ENCODE data around the gene IL4. TPM values are rescaled to one million over a fixed set of nuclear protein-coding genes. Genes with fewer than 3 reads are reported as not detected.

The IL4 gene
- total RNA-seq, 1 experiment from 2014 or later, result not detected

DNA sequence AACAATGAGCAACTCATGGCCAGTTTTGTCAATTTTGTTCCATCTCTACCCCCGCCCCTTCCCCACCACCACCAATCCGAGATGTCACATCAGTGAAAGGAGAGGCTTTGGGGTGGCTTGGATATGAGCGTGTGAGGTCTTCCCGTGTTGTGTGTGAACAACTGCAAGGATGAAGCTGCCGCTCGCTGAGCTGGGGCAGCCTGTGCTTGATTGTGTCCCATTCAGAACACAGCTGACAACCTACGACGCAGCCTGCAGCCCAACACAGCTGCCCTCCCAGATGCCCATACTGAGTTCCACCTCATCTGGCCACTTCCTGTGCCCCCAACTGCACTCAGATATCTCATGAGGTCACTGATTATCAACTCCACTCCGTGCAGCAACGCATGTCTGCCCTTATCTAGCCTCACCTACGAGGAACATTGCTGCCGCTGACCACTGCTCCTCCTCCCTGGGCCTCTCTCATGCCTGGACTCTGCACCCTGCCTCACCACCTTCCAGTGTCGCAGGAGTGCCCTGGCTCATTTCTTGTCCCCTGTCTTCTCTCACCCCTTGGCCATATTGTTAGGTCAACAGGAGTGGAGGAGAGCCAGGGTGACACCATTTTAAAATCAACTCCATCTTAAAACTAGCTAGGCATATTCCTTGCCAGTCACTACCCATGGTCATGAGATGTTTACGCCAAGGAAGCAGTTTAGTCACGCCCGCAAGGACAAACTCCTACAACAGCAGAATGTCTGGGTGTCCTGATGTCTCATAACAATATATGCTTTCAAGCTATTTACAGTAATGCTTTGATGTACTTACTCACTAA is 7.3 kb upstream of the IL4 start:
- Mint-ChIP-seq H3K9me3 (ENCODE audit: unreplicated experiment) (no peaks in the 10 kb centered on the region), H3K4me1 (ENCODE audit: low read depth, unreplicated experiment) (peaks cover 27% of the 10 kb centered on the region), H3K27me3 (ENCODE audit: insufficient read depth, unreplicated experiment) (no peaks in the 10 kb centered on the region), H3K4me3 (ENCODE audit: unreplicated experiment) (no peak overlapping the region), H3K27ac (ENCODE audit: unreplicated experiment) (no peak overlapping the region), H3K36me3 (ENCODE audit: insufficient read depth, unreplicated experiment) (peaks cover 7% of the 10 kb centered on the region)
- no peaks in the 10 kb centered on the region for H3K27me3 ChIP-seq (replicated peaks; ENCODE audit: control insufficient read depth, insufficient read depth, low read length)
- no TSS peak for BruUV-seq (replicated peaks)
- intact Hi-C loops (cut with micrococcal nuclease; ENCODE audit: unreplicated experiment), result no loop called here
- POLR2A ChIA-PET, result no interaction called here
- H3K9me3 ChIP-seq, result no peaks in the 10 kb centered on the region
- TF ChIP-seq, protein P1, sequence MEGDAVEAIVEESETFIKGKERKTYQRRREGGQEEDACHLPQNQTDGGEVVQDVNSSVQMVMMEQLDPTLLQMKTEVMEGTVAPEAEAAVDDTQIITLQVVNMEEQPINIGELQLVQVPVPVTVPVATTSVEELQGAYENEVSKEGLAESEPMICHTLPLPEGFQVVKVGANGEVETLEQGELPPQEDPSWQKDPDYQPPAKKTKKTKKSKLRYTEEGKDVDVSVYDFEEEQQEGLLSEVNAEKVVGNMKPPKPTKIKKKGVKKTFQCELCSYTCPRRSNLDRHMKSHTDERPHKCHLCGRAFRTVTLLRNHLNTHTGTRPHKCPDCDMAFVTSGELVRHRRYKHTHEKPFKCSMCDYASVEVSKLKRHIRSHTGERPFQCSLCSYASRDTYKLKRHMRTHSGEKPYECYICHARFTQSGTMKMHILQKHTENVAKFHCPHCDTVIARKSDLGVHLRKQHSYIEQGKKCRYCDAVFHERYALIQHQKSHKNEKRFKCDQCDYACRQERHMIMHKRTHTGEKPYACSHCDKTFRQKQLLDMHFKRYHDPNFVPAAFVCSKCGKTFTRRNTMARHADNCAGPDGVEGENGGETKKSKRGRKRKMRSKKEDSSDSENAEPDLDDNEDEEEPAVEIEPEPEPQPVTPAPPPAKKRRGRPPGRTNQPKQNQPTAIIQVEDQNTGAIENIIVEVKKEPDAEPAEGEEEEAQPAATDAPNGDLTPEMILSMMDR (IDR thresholded peaks at IDR 0.05; ENCODE audit: insufficient read depth in 1 of 2, low read depth in 1 of 2, low read length in 1 of 2, severe bottlenecking in 1 of 2, unreplicated experiment in 1 of 2), result no peak
- no peak for DNase-seq
- CTCF ChIA-PET, result no interaction called here
- H3K4me3 ChIP-seq (ENCODE audit: low read depth, low read length), result no peak overlapping the region
- no peaks in the 10 kb centered on the region for H3K36me3 ChIP-seq (ENCODE audit: control insufficient read depth, insufficient read depth, low read length)
- peaks cover 27% of the 10 kb centered on the region for H3K4me1 ChIP-seq

DNA sequence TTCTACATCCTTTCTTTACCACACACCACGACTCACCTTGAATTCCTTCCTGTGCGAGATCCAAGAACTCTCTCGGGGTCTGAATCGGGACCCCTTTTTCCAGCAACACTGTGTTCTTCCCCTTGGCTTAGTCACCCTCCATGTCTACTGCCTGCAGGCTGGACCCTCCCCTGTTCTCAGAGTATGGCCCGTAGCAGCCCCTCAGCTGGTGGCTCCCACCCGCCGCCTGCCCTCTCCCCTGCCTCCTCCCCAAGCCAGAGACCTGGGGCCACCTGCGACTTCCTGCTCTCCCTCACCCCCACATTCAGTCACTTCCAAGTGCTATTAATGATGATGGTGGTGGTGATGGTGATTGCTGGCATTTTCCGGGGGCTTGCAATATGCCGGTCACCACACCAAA is 6.5 kb upstream of the IL4 start:
- ChIA-PET POLR2A (no interaction called here), CTCF (no interaction called here)
- H3K27me3 Mint-ChIP-seq (ENCODE audit: insufficient read depth, unreplicated experiment), result no peaks in the 10 kb centered on the region
- no peak overlapping the region for H3K27ac Mint-ChIP-seq (ENCODE audit: unreplicated experiment)
- H3K36me3 Mint-ChIP-seq (ENCODE audit: insufficient read depth, unreplicated experiment), result peaks cover 7% of the 10 kb centered on the region
- no peaks in the 10 kb centered on the region for H3K27me3 ChIP-seq (replicated peaks; ENCODE audit: control insufficient read depth, insufficient read depth, low read length)
- no peak for DNase-seq
- H3K4me1 Mint-ChIP-seq (ENCODE audit: low read depth, unreplicated experiment), result peaks cover 27% of the 10 kb centered on the region
- no TSS peak for BruUV-seq (replicated peaks)
- no peak overlapping the region for H3K4me3 Mint-ChIP-seq (ENCODE audit: unreplicated experiment)
- no peak overlapping the region for H3K4me3 ChIP-seq (ENCODE audit: low read depth, low read length)
- no peaks in the 10 kb centered on the region for H3K9me3 Mint-ChIP-seq (ENCODE audit: unreplicated experiment)
- TF ChIP-seq, protein P1 (IDR thresholded peaks at IDR 0.05; ENCODE audit: insufficient read depth in 1 of 2, low read depth in 1 of 2, low read length in 1 of 2, severe bottlenecking in 1 of 2, unreplicated experiment in 1 of 2), result no peak
- intact Hi-C loops (cut with micrococcal nuclease; ENCODE audit: unreplicated experiment), result no loop called here
- H3K36me3 ChIP-seq (ENCODE audit: control insufficient read depth, insufficient read depth, low read length), result no peaks in the 10 kb centered on the region
- H3K9me3 ChIP-seq, result no peaks in the 10 kb centered on the region
- H3K4me1 ChIP-seq, result peaks cover 27% of the 10 kb centered on the region

DNA sequence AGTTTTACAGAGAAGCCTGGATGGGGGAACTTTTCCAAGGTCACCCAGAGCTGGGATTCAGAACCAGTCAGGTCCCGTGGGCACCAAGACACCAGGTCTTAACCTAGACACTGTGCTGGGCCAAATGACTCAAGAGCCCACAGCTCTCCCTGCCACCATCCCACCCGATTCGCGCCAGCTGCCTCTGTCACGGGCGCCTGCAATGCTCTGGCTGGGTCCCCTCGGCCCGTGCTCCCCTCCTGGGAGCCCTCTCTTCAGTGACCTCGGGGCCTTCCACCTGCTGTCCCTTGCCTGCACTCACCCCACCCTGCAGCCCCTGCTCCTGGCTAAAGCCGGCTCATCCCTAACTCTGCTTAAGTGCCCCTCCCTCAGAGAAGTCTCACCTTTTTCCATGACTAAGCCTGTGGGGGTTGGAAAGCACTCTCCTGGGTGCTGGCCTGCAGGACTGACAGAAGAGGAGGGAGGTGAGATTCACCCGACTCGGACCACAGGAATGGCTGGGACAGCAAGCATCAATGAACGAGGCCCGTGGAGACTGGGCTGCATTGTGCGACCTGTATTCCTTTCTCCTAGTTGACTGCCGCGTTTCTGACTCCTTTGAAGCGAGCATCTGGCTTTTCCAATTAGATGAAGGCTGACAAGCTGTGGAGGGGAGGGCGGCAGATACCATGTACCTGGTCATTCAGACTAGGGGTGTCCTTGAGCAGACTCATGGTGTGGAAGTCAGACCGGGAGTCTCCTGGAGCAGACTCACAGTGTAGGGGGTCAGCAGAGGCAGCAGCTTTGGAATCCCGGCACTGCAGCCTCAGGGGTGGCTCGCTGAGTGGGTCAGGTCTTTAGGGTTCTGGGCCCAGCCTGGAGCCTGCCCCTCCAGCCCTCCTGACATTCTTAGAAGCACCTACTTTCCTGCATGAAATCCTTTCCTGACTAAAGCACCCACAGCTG is 5.8 kb upstream of the IL4 start:
- Mint-ChIP-seq H3K9me3 (ENCODE audit: unreplicated experiment) (no peaks in the 10 kb centered on the region), H3K27me3 (ENCODE audit: insufficient read depth, unreplicated experiment) (no peaks in the 10 kb centered on the region), H3K4me1 (ENCODE audit: low read depth, unreplicated experiment) (peaks cover 27% of the 10 kb centered on the region), H3K4me3 (ENCODE audit: unreplicated experiment) (no peak overlapping the region), H3K27ac (ENCODE audit: unreplicated experiment) (no peak overlapping the region), H3K36me3 (ENCODE audit: insufficient read depth, unreplicated experiment) (peaks cover 7% of the 10 kb centered on the region)
- H3K9me3 ChIP-seq, result no peaks in the 10 kb centered on the region
- no peaks in the 10 kb centered on the region for H3K27me3 ChIP-seq (replicated peaks; ENCODE audit: control insufficient read depth, insufficient read depth, low read length)
- BruUV-seq (replicated peaks), result no TSS peak
- H3K4me1 ChIP-seq, result peaks cover 27% of the 10 kb centered on the region
- ChIA-PET POLR2A (no interaction called here), CTCF (no interaction called here)
- TF ChIP-seq, protein P1 (IDR thresholded peaks at IDR 0.05; ENCODE audit: insufficient read depth in 1 of 2, low read depth in 1 of 2, low read length in 1 of 2, severe bottlenecking in 1 of 2, unreplicated experiment in 1 of 2), result no peak
- no peak for DNase-seq
- H3K4me3 ChIP-seq (ENCODE audit: low read depth, low read length), result no peak overlapping the region
- intact Hi-C loops (cut with micrococcal nuclease; ENCODE audit: unreplicated experiment), result no loop called here
- H3K36me3 ChIP-seq (ENCODE audit: control insufficient read depth, insufficient read depth, low read length), result no peaks in the 10 kb centered on the region
